GM21515 (cell line): ENCODE measurements around the gene FKBP8.
A peak's percentile ranks its signal among the peaks of the same experiment; 100 is the strongest.

Source experiments
- ATAC-seq: cut with Tn5 transposase; IDR thresholded peaks from one replicate; pipeline ENCODE4 v1.9.1; 2021; ENCODE audit not compliant: unreplicated experiment

Gene FKBP8

GRCh38 chr19:18522124-18522861, 21.1 kb downstream of the FKBP8 start:
- peak; percentile 84 for ATAC-seq

GRCh38 chr19:18521692-18522123, 21.7 kb downstream of the FKBP8 start, which contains the start of gene ELL:
Gene ELL, minus strand, starts transcription at chr19:18522070. Its CDS starts 15 bp downstream, at chr19:18522055.
- peak; percentile 8 for ATAC-seq

- no peak for ATAC-seq
Measured at GRCh38 chr19:18520848-18521691, 22.3 kb downstream of the FKBP8 start.

- ATAC-seq = no peak
Measured at GRCh38 chr19:18519962-18520847, 23.2 kb downstream of the FKBP8 start.

- no peak for ATAC-seq
Measured at GRCh38 chr19:18518639-18519038, 24.7 kb downstream of the FKBP8 start.

GRCh38 chr19:18517606-18518005, 25.8 kb downstream of the FKBP8 start:
- ATAC-seq = no peak

- ATAC-seq = no peak
Measured at GRCh38 chr19:18515959-18516358, 27.4 kb downstream of the FKBP8 start.

- ATAC-seq = no peak
Measured at GRCh38 chr19:18514800-18515682, 28.3 kb downstream of the FKBP8 start.

GRCh38 chr19:18513868-18514267, 29.5 kb downstream of the FKBP8 start:
- no peak for ATAC-seq

- no peak for ATAC-seq
Measured at GRCh38 chr19:18510216-18510615, 33.2 kb downstream of the FKBP8 start.

- ATAC-seq = no peak
Measured at GRCh38 chr19:18508585-18508984, 34.8 kb downstream of the FKBP8 start.

GRCh38 chr19:18507727-18508440, 35.5 kb downstream of the FKBP8 start:
- no peak for ATAC-seq

- ATAC-seq = no peak
Measured at GRCh38 chr19:18507021-18507726, 36.2 kb downstream of the FKBP8 start.

- no peak for ATAC-seq
Measured at GRCh38 chr19:18506101-18506930, 37.1 kb downstream of the FKBP8 start.

GRCh38 chr19:18504886-18505610, 38.3 kb downstream of the FKBP8 start:
- ATAC-seq = no peak

GRCh38 chr19:18503971-18504885, 39.1 kb downstream of the FKBP8 start:
- ATAC-seq = no peak
